Inferior parietal cortex (tissue), 1 donor: Measurements from ENCODE around the gene SLC12A6.

Experiments used
- DNase-seq: peaks from one replicate; pipeline ENCODE4 v3.0.0-alpha.2; 2016; ENCODE audit errors: extremely low spot score

The SLC12A6 gene

DNA sequence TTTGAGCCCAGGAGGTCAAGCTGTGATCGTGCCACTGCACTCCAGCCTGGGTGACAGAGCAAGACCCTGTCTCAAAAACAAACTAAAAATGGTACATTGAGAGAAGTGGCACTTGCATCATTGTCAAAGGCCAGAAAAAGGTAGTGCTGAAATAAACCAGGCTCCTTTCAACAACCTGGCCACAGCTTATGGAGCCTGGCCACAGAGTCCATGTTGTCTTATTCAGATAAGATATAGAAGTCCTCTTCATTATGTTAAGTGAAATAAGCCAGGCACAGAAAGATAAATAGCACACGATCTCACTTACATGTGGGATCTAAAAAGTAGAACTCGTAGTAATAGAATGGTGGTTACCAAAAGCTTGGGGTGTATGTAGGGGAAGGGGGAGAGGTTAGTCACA is 78.0 kb downstream of the SLC12A6 start:
- DNase-seq, result no peak

DNA sequence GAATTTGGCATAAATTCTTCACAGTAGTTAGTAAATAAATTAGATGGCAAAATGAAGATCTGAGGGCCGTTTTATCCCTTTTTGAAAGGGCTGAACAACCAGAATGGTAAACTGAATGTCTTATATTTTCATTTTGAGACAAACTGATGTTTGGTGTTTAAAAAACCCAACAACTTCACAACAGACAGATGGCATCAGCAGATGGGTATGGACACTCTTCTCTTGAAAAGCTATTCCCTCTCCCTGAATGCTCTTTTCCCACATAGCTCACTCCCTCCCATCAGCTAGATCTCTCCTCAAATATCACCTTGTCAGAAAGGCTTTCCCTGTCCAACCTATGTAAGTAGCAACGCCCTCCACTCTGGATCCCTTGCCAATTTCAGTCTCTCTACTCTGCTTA is 79.4 kb downstream of the SLC12A6 start:
- DNase-seq, result no peak

DNA sequence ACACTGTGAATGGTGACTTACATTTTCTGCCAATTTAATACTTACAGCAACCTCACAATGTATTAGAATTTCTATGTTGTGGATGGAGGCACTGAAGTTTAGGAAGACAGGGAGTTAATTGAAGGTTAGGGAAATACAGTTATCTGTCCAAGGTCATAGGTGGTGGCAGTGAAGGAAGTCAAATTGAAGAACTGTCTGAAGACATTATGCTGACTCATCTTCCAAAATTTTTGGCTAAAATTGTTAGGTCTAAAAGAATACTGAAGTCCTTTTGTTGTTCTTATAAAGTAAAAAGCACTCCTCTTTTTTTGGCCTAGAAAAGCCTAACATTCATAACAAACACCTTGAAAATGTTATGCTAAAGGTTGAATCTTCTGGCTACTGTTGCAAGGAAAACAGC is 85.0 kb downstream of the SLC12A6 start:
- no peak for DNase-seq

DNA sequence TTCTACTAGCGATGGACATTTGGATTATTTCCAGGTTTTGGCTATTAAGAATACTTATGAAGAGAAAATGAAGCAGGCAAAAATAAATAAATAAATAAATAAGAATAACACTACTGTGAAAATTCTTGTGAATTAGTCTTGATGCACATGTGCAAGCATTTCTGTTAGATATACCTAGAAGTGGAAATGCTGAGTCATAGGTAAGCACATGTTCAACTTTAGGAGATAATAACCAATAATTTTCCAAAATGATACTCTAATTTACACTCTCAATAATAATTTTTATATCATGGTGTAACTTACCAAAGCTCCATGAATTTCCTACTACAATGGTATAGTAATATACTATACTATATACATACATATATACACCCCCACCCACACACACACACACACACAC is 89.4 kb downstream of the SLC12A6 start:
- DNase-seq, result no peak

DNA sequence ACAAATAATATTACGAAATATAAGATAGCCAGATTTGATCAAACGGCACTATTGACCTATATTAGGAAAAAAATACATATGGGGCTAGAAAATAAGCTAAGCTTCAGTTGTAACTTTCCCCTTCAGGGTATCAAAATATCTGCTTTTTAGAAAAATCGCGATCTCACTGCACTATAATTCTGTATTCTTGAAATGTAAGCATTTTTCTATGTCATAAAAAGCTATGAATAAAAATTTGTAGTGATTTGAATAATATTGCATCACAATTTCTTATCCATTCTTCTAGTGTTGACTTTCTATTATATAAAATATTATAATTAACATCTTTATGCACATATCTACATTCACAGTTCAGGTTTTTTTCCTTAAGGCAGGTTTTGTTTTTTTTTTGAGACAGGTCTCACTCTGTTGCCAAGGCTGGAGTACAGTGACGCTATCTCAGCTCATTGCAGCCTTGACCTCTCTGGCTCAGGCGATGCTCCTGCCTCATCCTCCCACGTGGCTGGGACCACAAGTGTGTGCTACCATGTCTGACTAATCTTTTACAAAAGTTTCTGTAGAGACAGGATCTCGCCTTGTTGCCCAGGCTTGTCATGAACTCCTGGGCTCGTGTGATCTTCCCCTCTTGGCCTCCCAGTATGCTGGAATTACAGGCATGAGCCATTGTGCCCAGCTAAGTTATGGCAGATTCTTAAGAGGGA is 91.2 kb downstream of the SLC12A6 start:
- no peak for DNase-seq

DNA sequence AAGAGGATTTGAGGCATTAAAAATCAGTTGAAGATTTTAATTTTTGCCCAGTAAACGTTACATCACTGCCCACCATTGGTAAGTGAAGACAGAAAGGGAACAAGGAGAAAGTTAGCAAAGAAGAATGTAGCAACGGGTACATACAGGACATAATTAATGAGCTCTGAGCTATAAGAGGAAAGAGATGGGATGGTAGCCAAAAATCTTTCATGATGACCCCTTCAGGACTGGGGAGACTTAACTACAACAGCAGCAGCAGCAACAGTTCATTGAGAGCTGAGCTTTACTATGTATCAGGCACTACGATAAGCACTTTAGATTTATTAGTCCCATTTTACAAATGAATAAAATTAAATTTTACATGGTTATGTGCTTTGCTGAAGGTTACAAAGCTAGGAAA is 94.4 kb downstream of the SLC12A6 start:
- no peak for DNase-seq

DNA sequence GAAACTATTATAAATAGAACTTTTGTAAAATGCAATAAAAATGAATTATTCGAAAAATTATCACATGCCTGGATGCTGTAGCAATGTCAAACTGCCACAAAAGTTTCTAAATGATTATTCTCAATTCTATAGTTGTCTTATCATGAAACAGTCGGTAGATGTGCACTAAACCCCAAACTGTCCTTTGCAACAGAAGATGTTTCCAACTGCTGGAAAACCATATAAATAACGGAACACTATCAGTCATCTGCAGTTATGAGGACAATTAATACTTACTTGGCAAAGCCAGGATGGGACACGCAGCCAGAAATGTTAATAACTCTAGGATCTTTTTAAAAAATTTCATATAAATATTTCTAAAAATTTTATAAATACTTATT is 95.3 kb downstream of the SLC12A6 start:
- DNase-seq, result no peak

DNA sequence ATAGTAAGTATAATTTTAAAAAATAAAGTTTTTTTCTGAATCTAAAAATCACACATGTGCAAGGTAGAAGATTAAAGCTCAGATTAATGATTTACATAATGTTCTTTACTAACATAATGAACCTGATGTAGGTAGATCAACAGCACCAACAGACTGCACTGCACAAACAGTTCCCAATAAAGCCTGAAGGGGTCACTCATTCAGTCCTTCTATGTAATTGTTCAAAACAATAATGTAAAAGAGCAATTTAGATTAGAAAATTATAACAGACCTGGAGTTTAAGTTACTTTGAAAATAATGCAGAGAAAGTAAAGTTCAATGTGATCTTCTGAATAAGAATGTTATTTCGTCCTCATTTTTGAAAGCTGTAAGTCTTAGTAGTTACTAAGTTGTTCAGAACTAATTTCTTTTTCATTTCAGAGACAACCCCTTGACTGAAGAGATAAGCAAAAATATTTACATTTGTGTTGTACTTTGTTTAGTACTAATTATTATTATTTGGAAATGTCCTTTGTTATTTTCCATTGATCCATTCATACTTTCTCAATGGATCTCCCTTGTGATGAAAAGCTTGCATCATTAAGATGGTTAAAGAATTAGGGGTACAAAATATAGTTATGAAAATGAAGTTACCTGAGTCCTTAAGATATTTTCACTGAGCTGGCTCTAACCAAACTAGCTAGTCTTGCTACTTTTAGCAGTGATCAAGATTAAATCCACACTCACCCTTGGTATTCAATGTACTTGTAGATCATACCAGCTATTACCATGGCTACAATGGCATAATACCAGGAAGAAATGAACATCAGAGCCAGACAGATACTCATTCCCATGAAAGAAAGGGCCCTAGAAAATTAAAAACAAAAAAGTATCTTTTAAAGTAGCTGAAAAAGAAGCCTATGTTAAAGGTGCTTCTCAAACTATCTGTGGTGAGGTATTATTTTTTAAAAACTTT is 95.9 kb downstream of the SLC12A6 start:
- DNase-seq, result peak; percentile 29

DNA sequence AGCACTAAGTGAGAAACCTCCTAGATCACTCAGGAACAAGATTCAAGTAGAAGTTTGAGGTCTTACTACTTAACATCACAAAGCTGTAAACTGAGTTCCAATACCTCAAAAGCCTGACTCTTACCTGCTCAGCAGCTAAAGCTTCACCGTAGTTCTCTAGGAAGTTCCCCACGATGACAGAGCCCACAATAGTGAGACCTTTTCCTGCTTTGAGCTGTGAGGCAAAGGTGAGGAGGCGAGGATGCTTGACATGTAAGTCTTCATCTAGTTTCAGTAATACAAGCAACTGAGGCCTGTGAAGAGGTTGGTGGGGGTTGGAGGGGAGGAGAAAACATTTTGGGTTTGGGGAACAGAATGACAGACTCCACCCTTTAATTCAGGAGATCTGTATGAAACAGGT is 97.0 kb downstream of the SLC12A6 start:
- no peak for DNase-seq

DNA sequence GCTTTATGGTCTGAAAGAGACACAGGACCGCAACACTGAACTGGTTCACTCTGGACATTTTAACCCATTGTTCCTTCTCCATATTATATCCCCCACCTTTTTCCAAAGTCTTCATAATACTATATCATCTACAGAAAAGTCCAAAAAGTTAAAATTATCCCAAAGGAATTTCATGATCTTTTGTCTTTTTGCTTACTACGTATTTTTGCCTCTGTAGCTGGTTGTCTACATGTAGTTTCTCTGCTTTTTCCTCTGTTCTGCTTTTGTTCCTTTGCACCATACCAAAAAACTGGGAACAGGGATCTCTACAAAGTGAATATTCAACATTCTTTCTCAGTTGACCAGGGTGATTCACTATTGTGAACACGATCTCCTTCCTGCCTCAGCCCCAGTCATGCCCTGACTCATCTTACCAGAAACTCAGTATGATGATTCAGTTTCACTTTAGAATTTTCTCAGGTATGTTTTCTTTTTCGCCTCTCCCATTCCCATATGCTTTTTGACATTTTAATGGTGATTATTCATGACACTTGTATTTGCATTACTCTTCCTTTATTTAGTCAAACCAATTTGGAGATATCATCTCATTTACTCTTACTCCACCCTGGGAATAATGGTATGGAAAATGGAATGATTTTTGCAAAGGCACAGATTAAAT is 98.3 kb downstream of the SLC12A6 start:
- no peak for DNase-seq

DNA sequence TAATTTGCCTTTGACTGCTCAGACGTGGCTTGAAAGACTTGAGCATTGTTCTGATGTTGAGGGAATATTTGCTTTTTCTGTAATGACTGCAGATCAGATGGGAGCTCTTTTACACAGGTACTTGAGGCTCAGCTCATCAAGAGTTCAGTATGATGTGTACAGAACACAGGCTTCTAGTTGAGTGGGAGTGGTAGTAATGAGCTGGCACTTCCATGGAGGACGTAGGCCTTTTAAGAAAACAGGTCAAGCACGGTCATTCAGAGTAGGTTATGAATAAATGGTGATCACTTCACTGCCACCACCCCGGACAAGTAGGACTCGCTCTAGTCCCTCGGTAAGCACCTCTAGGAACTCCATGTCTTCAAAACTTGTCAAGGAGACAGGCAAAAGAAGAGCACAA is 104.0 kb downstream of the SLC12A6 start:
- DNase-seq, result no peak

DNA sequence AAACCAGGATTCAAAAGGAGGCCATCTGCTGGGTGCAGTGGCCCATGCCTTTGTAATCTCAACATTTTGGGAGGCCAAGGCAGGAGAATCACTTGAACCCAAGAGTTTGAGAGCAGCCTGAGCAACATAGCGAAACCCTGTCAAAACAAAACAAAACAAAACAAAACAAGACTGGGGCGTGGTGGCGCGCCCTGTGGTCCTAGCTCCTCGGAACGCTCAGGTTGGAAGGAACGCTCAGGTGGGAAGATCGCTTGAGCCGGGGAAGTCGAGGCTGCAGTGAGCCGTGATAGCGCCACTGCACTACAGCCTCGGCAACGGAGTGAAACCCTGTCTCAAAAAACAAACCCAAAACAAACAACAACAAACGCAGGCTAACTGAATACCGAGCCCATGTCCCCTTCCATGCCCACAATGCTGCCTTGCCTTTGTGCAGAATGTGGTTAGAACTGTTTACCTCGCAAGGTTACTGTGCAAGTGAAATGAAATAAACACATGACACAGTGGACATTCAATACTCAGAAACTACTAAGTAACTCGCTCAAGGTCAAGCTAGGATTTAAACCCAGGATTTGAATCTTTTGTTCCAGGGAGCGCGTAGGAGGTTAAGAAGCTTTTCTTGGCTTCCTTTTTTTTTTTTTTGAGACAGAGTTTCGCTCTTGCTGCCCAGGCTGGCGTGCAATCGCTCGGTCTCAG is 113.5 kb downstream of the SLC12A6 start:
- DNase-seq, result peak; percentile 46

DNA sequence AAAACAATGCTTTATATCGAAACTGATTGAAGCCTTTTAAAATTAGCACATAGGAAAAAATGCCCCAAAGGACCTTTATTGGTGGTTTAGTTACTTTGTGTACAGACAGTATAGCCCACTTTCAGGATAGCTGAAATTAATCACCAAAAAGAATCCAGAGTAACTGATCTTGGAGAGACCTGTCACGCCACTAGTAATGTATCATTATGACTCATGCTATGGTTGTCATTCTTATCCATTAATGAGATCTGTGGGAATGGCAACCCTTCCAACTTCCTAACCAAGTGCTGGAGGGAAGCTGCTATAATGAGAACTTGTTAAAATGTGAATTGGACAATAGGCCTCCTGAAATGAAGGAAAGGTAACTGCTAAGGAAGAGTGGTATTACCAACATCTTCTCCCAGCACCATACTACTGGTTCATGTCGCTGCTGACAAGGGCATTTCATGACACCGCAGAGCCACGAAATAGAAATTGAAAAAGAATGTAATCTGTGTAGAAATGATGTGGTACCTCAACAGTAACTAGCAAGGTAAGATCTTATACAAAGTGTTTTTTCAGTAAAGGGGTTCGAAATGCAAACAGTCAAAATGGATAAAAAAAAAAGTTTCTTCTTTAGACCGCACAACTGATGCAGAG is 119.9 kb downstream of the SLC12A6 start:
- DNase-seq, result no peak

DNA sequence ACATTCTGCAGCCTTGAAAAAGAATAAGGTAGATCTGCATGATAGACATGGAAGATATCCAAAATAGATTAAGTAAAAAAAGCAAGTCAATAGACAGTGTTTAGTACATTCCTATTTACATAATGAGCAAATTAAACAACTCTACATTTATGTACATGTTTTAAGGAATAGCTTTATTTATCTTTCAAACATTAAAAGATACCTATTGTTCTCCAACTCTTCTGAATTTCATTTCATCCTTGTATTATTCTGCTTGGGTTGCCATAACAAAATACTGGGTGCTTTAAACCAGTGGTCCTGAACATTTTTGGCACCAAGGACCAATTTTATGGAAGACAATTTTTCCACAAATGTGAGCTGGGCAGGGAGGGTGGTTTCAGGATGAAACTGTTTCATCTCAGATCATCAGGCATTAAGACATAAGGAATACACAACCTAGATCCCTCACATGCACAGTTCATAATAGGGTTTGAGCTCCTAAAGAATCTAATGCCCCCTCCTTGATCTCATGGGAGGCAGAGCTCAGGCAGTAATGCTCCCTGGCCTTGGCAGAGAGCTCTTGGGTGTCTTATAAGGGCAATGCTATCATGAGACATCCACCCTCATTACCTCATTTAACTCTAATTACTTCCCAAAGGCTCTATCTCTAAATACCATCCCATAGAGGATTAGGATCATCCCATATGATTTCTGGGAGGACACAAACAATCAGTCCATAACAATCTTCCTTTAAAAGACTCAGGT is 120.9 kb downstream of the SLC12A6 start:
- DNase-seq, result no peak

DNA sequence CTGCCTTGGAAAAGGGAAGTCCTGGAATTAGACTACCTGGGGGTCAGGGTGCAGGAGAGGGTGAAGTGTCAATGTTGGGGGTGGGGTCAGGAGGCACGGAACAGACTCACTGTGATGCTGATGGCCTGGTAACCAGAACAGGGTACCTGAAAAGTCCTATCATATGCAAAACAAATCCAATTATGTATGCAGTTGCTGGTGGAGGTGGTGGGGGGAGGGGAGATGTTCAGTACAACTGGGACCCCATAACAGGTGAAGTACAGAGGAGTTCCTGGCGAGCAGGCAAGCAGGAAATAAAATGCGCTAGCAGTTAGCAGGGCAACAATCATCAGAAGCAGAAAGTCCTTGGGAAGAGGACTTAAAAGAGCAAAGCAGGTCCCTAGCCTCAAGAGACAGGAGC is 123.4 kb downstream of the SLC12A6 start:
- DNase-seq, result no peak

DNA sequence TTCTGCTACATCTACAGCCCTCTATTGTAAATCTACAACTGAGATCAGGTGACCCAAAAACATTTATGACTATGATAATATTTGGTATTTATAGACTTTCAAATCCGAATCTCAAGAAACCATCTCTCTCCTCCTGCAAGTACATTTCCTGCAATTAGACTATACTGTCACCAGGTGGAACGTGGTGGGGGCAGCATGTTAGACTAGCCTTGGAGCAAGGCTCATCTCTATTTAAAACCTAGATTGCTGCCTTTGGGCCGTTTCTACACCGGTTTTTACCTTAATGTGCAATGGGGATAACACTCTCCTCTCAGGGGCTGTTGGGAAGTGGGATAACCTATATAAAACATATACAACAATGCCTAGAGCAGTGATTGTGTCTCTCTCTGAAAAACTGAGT is 123.9 kb downstream of the SLC12A6 start:
- DNase-seq, result no peak

DNA sequence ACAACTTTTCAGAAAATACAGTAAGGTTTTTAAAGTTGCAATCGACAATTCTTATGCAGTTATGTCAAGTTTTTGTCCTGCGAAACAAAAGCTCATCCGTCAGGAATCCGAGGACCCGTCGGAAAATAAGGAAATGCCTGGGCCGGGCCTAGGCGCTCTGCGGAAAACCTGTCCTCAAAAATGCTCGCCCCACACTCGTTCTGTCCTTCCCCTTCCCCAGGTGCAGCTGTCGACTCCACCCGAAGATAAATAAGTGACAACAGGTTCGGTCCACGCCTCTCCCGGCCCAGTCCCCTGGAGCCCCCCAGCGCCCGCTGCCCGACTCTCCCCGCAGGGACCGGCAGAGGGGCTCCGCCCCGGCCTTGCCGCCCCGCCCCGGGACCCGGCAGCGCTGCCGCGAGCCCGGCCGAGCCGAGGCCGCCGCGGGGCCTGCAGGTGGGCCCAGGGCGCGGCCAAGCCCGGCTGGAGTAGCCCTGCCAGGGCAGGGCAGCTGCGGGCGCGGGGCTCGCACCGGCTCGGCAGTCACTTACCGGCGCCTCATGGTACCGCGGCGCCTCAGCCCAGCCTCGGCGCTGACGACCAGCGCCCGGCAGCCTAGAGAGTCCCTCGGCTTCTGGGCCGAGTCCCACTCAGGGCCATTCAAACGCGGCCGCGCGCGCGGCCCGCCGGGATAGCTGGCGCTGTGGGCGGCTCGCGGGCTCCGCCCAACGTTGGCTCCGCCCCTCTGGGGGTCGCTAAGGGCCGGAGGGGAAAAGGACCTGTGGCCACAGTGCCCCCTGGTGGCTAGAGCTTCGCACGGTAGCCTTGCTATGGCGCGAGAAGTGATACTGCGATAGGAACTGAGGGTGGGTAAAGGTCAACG is 127.9 kb downstream of the SLC12A6 start, which contains the start of gene KATNBL1:
Gene KATNBL1 (minus strand): TSS at position 676 of the 862 bp plus-strand sequence. CDS start 46,420 bp downstream, outside the sequence.
- peak; percentile 98 for DNase-seq

DNA sequence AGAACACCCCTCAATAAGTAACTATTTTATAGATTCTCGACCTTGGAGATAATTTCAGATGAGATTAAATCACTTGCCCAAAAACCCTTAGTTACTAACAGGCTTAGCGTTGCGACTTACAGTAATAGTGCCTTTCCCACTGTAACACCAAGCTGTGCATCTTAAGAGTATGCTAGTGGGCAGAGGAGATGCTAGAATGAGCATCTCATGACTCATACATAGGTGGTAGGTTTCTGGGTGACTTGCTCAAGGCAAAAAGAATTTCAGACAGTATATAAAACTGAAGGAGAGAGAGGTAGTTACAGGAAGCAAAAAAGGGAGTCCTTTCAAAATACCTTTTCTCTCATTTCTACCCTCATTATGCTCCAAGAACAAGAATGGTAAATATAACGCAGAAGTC is 131.6 kb downstream of the SLC12A6 start:
- no peak for DNase-seq

DNA sequence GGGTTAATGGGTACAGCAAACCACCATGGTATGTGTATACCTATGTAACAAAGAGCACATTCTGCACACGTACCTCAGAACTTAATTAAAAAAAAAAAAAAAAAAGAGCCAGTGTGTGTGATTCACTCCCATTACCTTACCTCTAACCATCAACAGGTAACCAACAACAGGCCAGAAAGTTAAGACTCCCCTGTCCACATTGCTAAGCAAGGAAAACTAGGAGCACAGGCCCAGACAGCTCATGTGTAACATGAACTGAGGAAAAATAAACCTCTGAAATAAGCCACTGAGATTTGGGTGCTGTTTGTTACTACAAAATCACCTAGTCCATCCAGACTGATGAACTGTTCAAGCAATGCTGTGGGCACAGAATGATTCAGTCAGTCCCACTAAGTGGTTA is 133.6 kb downstream of the SLC12A6 start:
- DNase-seq, result no peak

DNA sequence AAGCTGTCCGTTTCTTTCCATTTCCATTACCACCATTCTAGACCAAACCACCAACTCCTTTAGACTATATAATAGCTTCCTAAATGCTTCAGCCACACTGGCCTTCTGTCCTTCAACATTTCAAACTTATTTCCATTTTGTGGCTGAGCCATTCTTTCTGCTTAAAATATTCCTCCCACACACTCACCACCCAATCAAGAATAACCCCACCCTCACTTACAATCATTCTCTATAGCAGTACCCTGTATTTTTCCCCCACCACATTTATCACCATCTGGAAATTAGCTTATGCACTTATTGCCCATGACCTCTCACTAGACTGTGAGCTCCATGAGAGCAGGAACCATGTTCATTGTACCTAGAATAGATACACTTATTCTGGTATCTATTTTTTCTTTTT is 134.3 kb downstream of the SLC12A6 start:
- DNase-seq, result no peak
